ENCODE results near the gene CDH4. TPM values are rescaled to one million over a fixed set of nuclear protein-coding genes. Genes with fewer than 3 reads are reported as not detected.

Gene CDH4
- total RNA-seq, 3 donors from 2014 or later (not counting 1 experiment from before 2014, with no cell fraction given): 0.18 TPM; not detected in 2

- DNase-seq: no peak
- Mint-ChIP-seq H3K4me1 (no peaks in the 10 kb centered on the region), H3K27me3 (ENCODE audit: low read depth in 2 of 2) (no peaks in the 10 kb centered on the region), H3K9me3 (no peaks in the 10 kb centered on the region), H3K4me3 (no peak overlapping the region), H3K36me3 (no peaks in the 10 kb centered on the region), H3K27ac (no peak overlapping the region)
- intact Hi-C loops (cut with micrococcal nuclease): no loop called here
- Histone ChIP-seq H3K9me3 (ENCODE audit: control insufficient read depth, insufficient read depth, low read length) (peaks cover 14% of the 10 kb centered on the region), H3K36me3 (ENCODE audit: control insufficient read depth, insufficient read depth, low read length) (no peaks in the 10 kb centered on the region), H3K27me3 (ENCODE audit: control insufficient read depth, insufficient read depth, low read length) (no peaks in the 10 kb centered on the region), H3K4me3 (ENCODE audit: low read length) (no peak overlapping the region), H3K27ac (ENCODE audit: low read length) (no peak overlapping the region), H3K4me1 (ENCODE audit: control insufficient read depth, insufficient read depth, low read length) (no peaks in the 10 kb centered on the region)
- 88% methylated on average over 11 of the region's 11 CpGs for WGBS (ENCODE audit: insufficient coverage)
- no peak for ATAC-seq
- TF ChIP-seq, protein P1, sequence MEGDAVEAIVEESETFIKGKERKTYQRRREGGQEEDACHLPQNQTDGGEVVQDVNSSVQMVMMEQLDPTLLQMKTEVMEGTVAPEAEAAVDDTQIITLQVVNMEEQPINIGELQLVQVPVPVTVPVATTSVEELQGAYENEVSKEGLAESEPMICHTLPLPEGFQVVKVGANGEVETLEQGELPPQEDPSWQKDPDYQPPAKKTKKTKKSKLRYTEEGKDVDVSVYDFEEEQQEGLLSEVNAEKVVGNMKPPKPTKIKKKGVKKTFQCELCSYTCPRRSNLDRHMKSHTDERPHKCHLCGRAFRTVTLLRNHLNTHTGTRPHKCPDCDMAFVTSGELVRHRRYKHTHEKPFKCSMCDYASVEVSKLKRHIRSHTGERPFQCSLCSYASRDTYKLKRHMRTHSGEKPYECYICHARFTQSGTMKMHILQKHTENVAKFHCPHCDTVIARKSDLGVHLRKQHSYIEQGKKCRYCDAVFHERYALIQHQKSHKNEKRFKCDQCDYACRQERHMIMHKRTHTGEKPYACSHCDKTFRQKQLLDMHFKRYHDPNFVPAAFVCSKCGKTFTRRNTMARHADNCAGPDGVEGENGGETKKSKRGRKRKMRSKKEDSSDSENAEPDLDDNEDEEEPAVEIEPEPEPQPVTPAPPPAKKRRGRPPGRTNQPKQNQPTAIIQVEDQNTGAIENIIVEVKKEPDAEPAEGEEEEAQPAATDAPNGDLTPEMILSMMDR (IDR thresholded peaks at IDR 0.05): no peak
These were observed 508.3 kb downstream of the CDH4 start for GRCh38 chr20:61760321-61760720.

- Mint-ChIP-seq H3K27ac (no peak overlapping the region), H3K4me1 (no peaks in the 10 kb centered on the region), H3K36me3 (no peaks in the 10 kb centered on the region), H3K9me3 (no peaks in the 10 kb centered on the region), H3K27me3 (ENCODE audit: low read depth in 2 of 2) (no peaks in the 10 kb centered on the region), H3K4me3 (no peak overlapping the region)
- no peaks in the 10 kb centered on the region for H3K36me3 ChIP-seq (ENCODE audit: control insufficient read depth, insufficient read depth, low read length)
- H3K27ac ChIP-seq (ENCODE audit: low read length): no peak overlapping the region
- intact Hi-C loops (cut with micrococcal nuclease): no loop called here
- no peaks in the 10 kb centered on the region for H3K4me1 ChIP-seq (ENCODE audit: control insufficient read depth, insufficient read depth, low read length)
- H3K27me3 ChIP-seq (ENCODE audit: control insufficient read depth, insufficient read depth, low read length): no peaks in the 10 kb centered on the region
- H3K4me3 ChIP-seq (ENCODE audit: low read length): no peak overlapping the region
- no peak for ATAC-seq
- DNase-seq: no peak
- peaks cover 14% of the 10 kb centered on the region for H3K9me3 ChIP-seq (ENCODE audit: control insufficient read depth, insufficient read depth, low read length)
- WGBS (ENCODE audit: insufficient coverage): 89% methylated on average over 4 of the region's 7 CpGs
- TF ChIP-seq, protein P1 (IDR thresholded peaks at IDR 0.05): no peak
These were observed 508.7 kb downstream of the CDH4 start for GRCh38 chr20:61760731-61761130.

- Mint-ChIP-seq H3K27me3 (ENCODE audit: low read depth in 2 of 2) (no peaks in the 10 kb centered on the region), H3K36me3 (no peaks in the 10 kb centered on the region), H3K4me3 (no peak overlapping the region), H3K9me3 (no peaks in the 10 kb centered on the region), H3K27ac (no peak overlapping the region), H3K4me1 (no peaks in the 10 kb centered on the region)
- no peaks in the 10 kb centered on the region for H3K36me3 ChIP-seq (ENCODE audit: control insufficient read depth, insufficient read depth, low read length)
- H3K27ac ChIP-seq (ENCODE audit: low read length): no peak overlapping the region
- peaks cover 19% of the 10 kb centered on the region for H3K9me3 ChIP-seq (ENCODE audit: control insufficient read depth, insufficient read depth, low read length)
- intact Hi-C loops (cut with micrococcal nuclease): no loop called here
- no peaks in the 10 kb centered on the region for H3K27me3 ChIP-seq (ENCODE audit: control insufficient read depth, insufficient read depth, low read length)
- ATAC-seq (no peak), DNase-seq (no peak)
- H3K4me3 ChIP-seq (ENCODE audit: low read length): no peak overlapping the region
- TF ChIP-seq, protein P1 (IDR thresholded peaks at IDR 0.05): no peak
- WGBS (ENCODE audit: insufficient coverage): 91% methylated on average over 25 of the region's 25 CpGs
- H3K4me1 ChIP-seq (ENCODE audit: control insufficient read depth, insufficient read depth, low read length): no peaks in the 10 kb centered on the region
These were observed 509.5 kb downstream of the CDH4 start for GRCh38 chr20:61761453-61762166.
